ENCODE results near the gene GRK6.
A peak's percentile ranks its signal among the peaks of the same experiment; 100 is the strongest.

Gene GRK6

DNA sequence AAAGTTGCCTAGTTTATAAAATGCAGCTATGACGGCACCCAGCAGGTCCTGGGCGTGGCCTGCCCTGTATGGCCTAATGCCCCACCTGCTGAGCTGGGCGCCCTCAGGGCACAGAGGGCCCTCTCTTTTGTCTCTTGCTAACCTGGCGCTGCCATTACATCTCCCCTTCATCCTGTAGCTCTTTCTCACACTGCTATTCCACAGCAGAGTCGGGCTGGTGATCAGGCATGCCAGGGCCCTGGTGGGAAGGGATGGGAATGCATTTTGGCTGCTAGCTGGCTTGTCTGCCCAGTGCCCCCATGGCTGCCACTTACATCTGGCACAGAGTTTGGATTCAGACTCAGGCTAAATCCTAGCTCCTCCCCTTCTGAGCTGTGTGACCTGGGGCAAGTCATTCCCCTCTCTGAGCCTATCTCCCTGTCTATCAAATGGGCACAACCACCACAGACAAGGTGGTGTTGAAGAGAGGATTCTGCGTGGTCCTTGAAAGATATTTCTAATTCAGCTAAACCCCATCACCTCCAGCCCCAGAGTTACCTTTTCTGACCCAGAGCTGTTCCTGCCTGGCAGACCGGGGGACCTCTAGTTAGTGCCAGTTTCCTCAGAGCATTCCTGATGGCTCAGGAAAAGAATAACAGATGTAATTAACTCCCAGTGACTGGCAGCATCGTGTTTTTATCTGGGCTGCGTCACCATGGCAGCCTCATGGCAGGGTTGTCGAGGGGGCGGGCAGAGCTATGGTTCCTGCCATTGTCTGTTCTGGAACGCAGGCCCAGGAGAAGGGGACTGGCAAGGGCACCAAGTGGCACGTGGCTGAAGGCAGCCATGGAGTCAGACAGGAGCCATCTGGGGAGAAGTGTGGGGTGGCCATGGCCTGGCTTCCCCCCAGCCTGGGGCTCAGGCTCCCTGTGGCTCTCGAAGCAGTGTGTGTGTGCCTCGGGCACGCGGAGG lies 26.5 kb downstream of the GRK6 start:
- no peak for DNase-seq (ENCODE audit: low read depth in 4 of 4, low spot score in 1 of 4)

DNA sequence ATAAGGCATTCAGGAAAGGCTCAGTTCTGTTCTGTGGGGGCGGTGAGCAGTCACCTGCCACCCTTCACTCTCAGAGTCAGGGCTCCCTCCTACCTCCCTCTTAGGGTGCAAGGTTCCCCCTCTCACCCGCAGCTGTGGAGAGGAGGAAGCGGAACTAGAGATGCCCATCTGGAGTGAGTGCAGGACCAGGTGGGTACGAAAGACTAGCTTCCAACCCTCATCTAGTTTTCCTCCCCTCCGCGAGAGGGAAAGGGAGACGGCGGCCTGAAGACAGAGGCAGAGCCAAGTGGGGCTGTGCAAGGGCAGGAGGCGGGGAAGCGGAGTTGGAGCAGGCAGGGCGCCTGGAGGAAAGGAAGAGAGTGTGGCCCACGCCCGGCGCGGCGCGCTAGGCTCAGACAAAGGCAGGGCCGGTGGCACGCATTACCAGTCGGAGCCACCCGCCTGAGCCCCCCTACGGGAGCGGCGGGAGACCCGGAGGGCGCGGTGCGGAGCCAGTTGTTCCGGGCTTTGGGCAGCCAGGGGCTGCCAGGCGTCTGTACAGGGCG lies 27.4 kb downstream of the GRK6 start:
- no peak for DNase-seq (ENCODE audit: low read depth in 4 of 4, low spot score in 1 of 4)

DNA sequence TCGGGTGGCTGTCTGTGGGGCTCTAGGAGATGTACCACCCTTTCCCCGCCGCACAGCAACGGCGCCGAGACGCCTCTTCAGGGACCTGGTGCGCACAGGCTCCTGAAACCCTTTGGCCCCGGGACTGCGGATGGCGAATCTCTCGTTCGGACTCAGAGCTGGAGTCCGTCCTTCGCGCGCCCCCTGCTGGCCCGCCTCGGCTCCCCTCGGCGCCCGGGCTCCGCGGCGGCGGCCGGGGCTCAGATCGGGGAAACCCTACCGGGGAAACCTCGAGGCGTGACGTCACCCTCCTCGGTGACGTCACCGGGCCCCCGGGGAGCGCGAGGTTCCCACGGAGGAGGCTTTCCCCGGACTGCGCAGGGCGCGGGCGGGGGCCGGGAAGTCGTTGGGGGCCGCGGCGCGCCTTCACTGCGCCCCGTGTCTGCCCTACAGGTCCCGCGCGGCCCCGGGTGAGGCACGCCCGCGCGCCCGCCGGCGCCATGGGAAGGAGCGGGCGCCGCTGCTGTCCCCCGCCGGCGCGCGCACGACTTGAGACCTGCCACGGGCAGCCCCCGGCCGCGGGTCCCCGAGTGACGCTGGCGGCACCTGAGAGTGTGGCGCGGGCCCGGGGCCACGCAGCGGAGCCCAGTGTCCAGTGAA lies 28.0 kb downstream of the GRK6 start:
- peak; percentile 83 to 95 (median 90) for DNase-seq (ENCODE audit: low read depth in 4 of 4, low spot score in 1 of 4)

DNA sequence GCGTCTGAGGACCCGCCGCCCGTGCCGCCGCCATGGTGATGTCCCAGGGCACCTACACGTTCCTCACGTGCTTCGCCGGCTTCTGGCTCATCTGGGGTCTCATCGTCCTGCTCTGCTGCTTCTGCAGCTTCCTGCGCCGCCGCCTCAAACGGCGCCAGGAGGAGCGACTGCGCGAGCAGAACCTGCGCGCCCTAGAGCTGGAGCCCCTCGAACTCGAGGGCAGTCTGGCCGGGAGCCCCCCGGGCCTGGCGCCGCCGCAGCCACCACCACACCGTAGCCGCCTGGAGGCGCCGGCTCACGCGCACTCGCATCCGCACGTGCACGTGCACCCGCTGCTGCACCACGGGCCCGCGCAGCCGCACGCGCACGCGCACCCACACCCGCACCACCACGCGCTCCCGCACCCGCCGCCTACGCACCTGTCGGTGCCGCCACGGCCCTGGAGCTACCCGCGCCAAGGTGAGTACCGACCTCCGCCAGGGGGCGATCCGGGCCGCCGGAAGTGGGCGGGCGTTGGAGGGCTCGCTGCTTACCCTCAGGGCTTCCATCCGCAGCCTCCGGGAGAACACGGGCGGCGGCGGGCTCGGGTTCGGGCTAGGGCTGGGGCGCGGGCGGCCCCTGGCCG lies 28.7 kb downstream of the GRK6 start:
- DNase-seq (ENCODE audit: low read depth in 4 of 4, low spot score in 1 of 4): peak; percentile 78 to 90 (median 86)

DNA sequence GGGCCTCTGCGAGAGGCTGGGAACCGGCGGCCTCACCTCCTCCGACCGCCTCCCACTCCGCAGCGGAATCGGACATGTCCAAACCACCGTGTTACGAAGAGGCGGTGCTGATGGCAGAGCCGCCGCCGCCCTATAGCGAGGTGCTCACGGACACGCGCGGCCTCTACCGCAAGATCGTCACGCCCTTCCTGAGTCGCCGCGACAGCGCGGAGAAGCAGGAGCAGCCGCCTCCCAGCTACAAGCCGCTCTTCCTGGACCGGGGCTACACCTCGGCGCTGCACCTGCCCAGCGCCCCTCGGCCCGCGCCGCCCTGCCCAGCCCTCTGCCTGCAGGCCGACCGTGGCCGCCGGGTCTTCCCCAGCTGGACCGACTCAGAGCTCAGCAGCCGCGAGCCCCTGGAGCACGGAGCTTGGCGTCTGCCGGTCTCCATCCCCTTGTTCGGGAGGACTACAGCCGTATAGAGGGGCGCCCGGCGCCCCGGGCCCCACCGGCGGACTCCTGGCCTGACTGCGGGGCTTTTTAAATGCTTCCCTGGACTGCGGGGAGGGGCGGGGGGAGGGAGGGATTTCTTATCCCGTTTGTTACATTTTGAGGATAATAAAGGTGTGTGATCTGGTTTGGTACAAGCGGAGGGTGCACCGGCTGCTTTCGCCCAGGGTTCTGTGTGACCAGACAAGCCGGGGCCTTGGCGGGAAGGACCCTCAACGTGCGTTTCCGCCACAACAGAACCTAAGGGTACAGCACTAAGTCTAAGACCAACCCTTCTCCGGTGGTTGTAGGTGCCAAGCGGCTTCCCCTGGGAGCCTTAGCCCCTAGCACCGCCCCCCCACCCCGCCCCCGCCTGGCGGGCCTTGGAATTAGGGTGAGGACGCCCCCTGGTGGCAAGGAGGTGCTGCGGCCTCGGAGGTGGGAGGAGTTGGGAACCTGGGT lies 29.4 kb downstream of the GRK6 start:
- peak; percentile 93 to 100 (median 97) for DNase-seq (ENCODE audit: low read depth in 4 of 4, low spot score in 1 of 4)

DNA sequence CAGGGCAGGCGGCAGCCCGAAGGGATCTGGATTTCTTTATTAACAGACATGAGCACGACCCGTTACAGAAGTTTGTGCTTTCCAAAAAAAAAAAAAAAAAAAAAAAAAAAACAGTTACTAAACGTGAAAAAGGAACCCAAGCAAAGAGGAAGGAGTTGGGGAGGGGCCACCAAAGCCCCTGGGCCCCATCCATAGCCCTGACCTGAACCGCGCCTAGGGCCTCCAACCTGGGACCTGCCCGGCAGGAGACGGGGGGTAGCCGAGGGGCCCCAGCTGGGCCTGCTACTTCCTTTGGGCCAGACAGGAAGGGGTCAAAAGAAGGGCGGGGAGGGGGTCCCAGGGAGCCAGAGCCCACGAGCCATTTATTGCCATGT lies 30.1 kb downstream of the GRK6 start:
- no peak for DNase-seq (ENCODE audit: low read depth in 4 of 4, low spot score in 1 of 4)

DNA sequence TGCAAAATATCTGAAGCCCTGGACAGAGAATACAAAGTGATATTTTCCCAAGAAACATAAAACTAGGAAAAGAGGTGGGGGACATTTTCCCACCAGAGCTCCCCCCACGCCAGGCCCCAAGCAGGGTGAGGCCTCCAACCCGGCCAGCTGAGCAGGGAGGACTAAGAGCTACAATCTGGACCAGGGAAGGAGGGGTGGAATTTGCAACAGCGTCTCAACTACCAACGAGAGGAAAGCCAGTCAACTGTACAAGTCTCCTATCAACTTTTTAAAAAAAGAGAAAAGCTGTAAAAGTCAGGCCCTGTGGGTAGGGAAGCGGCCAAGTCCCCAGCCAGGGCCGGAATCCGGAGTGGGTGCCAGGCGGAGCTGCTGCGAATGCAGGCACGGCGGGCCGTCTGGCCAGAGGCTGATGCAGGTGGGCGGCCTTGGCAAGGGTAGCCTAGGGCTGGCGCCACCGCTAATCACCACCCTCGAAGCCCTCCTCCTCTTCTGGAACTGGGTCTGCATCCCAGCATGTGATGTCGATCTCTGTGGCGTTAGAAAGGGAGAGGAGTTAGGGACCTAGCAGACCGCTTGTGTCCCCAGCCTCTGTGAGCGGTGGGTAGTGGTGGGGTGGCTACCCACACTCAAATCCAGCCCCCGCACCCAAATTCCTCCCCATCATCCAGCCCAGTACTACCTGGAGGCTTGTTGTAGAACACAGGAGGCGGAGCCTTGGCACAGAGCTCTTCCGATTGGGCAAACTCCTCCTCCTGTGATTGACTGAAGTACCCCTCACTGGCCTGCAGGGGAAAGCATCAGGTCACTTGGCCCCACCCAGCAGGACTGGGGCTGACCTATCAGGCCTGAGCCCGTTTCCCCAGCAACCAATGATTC lies 30.7 kb downstream of the GRK6 start:
- DNase-seq (ENCODE audit: low read depth in 4 of 4, low spot score in 1 of 4): no peak

DNA sequence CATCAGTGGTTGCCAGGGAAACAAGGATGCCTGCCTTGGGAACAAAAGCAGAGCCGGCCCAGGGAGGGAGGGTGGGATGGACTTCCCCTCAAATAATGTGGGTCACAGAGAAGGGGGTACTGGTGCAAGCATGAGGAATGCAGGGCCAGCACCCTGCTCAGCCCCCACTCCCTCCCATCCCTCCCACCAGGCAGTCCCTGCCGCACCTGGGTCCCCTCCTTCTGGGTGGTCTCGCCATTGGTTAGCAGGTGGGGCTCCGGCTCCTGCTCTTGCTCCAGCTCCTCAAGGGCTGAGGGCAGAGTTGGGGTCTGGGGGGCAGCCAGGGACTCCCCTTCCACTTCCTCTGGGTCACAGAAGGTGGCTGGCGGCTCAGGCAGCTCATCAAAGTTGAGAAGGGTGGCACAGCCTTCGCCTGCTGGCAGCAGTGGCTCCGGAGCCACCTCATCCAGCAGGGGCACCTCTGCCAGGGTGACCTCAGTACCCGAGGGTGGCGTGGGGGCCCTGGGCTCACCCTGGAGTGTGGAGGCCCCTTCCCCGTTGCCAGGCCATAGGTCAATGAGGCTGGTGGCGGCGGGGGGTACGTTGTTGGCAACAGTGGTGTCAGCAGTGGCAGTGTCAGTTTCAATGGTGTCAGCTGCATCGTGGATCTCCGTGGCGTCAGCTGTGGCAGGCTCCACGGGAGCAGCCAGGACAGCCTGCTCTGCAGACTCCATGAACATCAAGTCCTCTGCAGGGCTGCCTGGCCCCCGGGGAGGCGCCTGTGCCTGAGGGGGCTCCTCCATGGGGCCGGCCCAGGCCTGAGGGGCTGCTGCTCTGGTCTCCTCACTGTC lies 31.6 kb downstream of the GRK6 start:
- DNase-seq (ENCODE audit: low read depth in 4 of 4, low spot score in 1 of 4): no peak

DNA sequence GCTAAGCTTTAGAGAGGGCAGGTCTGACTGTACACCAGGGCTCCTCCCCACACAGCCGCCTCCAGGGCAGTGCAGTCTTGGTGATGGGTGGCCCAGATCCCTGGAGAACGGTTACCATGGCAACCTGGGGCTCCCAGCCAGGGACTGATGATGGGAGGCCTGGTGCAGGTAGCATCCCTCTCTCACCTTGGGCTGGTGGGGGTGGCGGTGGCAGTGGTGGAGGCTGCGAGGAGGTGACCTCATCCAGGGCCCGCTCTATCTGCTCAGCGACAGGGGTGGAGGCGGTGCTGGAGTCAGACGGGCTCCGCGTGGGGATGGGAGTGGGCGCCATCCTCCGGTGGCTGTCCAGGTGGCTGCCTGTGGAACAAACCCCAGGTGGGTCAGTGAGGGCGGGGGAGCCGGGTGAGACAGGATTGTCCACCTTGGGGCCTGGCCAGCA lies 32.5 kb downstream of the GRK6 start:
- DNase-seq (ENCODE audit: low read depth in 4 of 4, low spot score in 1 of 4): no peak

DNA sequence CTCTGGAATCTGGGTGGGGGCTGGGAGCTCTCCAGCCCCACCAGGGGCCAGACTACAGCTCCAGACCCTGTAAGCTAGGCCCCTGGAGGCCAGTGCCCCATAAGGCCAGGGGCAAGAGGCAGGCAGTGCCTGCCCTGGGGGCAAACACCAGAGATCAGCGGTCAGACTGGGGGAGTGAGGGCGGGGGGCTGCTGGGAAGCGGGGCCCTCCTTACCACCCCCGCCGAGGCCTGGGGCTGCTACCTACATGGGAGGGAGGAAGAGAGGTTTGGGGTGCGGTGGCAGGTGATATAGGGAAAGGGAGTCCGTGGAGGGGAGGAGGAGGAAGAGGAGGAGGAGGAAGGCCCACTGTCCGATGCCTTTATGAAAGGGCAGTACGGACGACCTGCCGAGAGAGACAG lies 32.9 kb downstream of the GRK6 start:
- DNase-seq (ENCODE audit: low read depth in 4 of 4, low spot score in 1 of 4): no peak

DNA sequence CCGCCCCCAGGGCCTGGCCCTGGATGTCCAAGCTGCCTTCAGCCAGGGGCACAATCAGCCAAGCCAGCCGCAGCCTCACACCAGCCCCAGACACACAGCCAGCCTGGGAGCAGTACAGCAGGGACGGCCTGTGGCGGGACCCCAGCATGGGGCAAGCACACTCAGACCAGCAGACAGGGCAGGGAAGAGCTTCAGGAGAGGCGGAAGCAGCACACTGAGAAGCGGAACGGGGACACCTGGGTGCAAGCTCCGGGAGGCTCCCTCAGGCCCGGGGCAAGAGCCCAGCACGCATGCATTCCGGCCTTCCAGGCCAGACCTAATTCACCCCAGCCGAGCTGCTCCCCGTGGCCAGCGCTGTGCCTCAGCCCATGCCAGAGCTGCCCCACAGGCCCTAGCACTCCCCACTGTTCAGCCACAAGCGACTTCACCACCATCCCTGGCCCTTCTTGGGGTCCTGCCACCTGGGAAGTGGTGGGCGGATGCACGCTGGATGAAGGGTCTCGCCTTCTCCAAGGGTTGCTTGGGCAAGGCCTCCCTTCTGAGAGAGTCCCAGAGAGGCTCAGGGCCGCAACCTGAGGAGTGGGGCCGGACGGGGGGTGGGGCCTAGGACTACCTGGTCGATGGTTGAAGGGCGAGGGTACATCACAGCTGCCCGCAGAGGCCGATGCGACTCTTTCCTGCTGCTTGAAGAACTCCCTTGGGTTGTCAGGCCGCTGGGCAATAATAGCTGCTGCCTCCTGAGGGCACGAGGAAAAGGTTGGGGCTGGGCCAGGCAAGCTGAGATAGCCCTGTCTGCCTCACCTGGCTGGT lies 33.5 kb downstream of the GRK6 start:
- no peak for DNase-seq (ENCODE audit: low read depth in 4 of 4, low spot score in 1 of 4)

DNA sequence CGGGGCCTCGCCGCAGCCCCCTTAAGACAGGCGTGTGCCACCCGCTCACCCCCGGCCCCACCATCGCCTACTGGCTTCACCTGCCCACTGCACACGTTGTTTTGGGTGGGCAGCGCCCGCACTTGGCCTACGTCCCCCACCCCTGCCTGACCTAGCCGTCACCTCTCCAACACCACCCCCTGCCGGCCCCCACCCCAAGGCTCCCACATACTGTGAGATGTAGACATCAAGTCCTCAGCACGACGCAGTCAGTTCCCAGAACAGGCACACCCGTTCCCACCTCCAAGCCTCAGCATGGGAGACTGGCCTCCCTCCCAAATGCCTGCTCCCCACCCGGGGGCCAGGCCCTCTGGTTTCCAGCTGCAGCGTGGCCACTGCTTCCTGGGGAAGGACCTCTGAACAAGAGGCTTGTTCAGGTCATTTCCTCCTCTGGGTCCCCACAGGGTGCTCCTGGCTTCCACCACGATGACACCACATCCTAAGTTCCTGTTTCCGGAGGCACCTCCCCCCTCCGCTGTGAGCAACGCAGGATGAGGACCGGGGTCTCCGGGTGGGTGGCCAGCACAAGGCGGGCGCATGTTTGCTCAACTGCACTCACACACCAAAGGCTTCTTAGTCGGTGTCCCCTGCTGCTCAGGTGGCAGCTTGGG lies 35.7 kb downstream of the GRK6 start:
- no peak for DNase-seq (ENCODE audit: low read depth in 4 of 4, low spot score in 1 of 4)

DNA sequence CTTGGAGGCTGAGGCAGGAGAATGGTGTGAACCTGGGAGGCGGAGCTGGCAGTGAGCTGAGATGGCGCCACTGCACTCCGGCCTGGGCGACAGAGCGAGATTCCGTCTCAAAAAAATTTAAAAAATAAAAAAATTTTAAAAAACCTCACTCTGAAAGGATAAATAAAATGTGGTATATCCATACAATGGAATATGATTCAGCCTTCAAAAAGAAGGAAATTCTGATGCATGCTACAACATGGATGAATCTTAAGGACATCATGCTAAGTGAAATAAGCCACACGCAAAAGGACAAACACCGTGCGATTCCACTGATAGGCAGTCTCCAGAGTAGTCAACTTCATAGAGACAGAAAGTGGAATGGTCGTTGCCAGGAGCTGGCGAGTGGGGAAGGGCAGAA lies 38.6 kb downstream of the GRK6 start:
- no peak for DNase-seq (ENCODE audit: low read depth in 4 of 4, low spot score in 1 of 4)

DNA sequence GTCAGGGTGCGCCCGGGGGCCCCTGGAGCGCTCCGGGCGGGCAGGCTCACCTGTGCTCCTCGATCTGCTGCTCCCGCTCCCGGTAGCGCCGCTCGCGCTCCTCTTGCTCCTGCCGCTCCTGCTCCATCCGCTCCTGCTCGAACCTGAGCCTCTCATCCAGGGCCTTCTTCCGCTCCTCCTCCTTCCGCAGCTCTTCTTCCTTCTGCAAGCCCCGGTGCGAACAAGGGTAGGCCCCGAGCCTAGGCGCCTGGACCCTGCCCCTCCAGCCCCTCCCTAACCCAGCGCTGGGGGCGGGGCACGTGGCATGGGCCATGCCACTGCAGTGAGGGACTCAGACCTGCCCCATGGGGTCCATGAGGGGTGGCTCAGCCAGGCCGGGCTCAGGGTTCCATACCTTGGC lies 40.4 kb downstream of the GRK6 start:
- no peak for DNase-seq (ENCODE audit: low read depth in 4 of 4, low spot score in 1 of 4)

DNA sequence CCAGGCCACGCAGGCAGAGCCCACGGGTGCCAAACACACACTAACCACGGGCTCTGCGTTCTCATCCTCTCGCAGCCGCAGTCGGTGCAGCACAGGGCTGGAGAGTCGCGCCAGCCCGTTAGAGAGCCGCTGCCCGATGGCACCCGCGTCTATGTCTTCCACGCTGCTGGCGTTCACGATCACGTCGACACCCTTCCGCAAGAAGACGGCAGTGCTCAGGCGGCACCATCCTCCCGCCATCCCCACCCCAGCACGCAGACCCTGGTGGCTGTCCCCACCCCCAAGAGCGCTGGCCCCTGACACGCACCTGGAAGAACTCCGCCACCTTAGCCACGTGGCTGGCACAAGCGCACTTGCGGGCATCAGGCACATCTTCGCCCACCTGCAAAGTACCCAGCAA lies 41.0 kb downstream of the GRK6 start:
- DNase-seq (ENCODE audit: low read depth in 4 of 4, low spot score in 1 of 4): no peak

DNA sequence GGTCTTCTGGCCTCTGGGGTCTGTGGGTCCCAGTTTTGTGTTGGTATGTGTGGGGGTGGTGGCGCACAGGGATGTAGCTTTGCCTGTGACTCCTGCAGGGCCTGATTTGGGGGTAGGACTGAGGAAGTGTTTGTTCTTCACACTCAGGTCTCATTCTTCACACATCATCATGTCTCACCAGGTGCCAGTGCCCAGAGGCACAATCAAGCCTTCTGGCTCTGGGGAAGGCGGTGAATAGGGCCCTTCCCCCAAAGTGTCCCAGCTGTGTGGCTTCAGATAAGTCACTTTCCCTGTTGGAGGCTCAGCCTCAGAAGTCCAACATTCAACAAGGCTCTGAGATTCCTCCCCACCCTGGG lies 41.8 kb downstream of the GRK6 start:
- no peak for DNase-seq (ENCODE audit: low read depth in 4 of 4, low spot score in 1 of 4)
